ENCODE data around the gene LGALS3BP. TPM values are rescaled to one million over a fixed set of nuclear protein-coding genes. Genes with fewer than 3 reads are reported as not detected.

Gene LGALS3BP
- total and polyA plus RNA-seq, 2 of the 13 experiments (the other 11 are each of a cell fraction or from before 2014, with no cell fraction given), result 137 to 332 TPM

GRCh38 chr17:79024901-79025737, 45.4 kb upstream of the LGALS3BP start:
- CTCF ChIA-PET (ENCODE audit: low intra/inter-chr PET ratio, low total read pairs), result no interaction called here
- no peaks in the 10 kb centered on the region for H4K20me1 ChIP-seq (ENCODE audit: insufficient read depth, low read length)
- H3K4me2 ChIP-seq (ENCODE audit: low read depth, low read length), result peak overlapping the region; percentile 99
- H3K27me3 ChIP-seq (ENCODE audit: control insufficient read depth in 1 of 2, insufficient read depth in 2 of 2, low read length in 2 of 2), result peaks cover 0 to 9% of the 10 kb centered on the region in 2 experiments; a peak in 1 of 5 replicates
- no peaks in the 10 kb centered on the region for H3K9me3 ChIP-seq (ENCODE audit: low read length)
- ATAC-seq, result no peak
- POLR2A ChIA-PET, result interaction anchor here (1.2 to 4.6 kb wide), 4 partner anchors 8 to 45 kb away, joined by 3 to 127 read pairs (median 64); partner anchors contain the start of genes CANT1 and LGALS3BP
- H3K4me3 ChIP-seq (replicated peaks in 1 of 3; ENCODE audit: insufficient read depth in 1 of 3, low read depth in 2 of 3, low read length in 3 of 3), result peak overlapping the region in 2 of 3 experiments; percentile 25 to 82; a peak in 3 of 6 replicates
- WGBS (ENCODE audit: low lambda C conversion rate), result 87% methylated on average over 29 of the region's 31 CpGs
- DNase-seq (ENCODE audit: low spot score), result no peak
- peaks cover 79% of the 10 kb centered on the region for H3K4me1 ChIP-seq (ENCODE audit: insufficient read depth, low read length)
- peaks cover 8% of the 10 kb centered on the region for H3K79me2 ChIP-seq (ENCODE audit: insufficient read depth, low read length)
- H2AFZ ChIP-seq (ENCODE audit: low read length), result no peak overlapping the region
- peak overlapping the region; percentile 21; the same call in 1 of the 2 replicates for H3K9ac ChIP-seq (ENCODE audit: insufficient read depth, low read depth, low read length)
- H3K36me3 ChIP-seq (replicated peaks in 1 of 2; ENCODE audit: control insufficient read depth in 1 of 2, insufficient read depth in 2 of 2, low read length in 2 of 2), result no peaks in the 10 kb centered on the region; a peak in 1 of 5 replicates
- intact Hi-C loops (cut with micrococcal nuclease; ENCODE audit: unreplicated experiment) (loop anchor here (5.0 kb wide), 1 partner anchor 38 kb away; no protein-coding TSS in a partner anchor), in situ Hi-C loops (cut with HindIII; ENCODE audit: extremely low pct_ligation_motif_present, low pct_unique_long_range_greater_than_20kb) (no loop called here)
- BruUV-seq (replicated peaks), result no TSS peak
- H3K27ac ChIP-seq (ENCODE audit: extremely low read length, insufficient read depth, low read length), result peak overlapping the region; percentile 10
- FAIRE-seq, result no peak
- no peak for TF ChIP-seq RXRA (CRISPR knock-in tag; IDR thresholded peaks at IDR 0.05)
- TF ChIP-seq JDP2 (CRISPR knock-in tag; IDR thresholded peaks at IDR 0.05; ENCODE audit: borderline replicate concordance), result no peak
- TF ChIP-seq TEAD2 (CRISPR knock-in tag; IDR thresholded peaks at IDR 0.05), result no peak
- TF ChIP-seq SNAPC5 (CRISPR knock-in tag; IDR thresholded peaks at IDR 0.05; ENCODE audit: borderline replicate concordance), result no peak
- TF ChIP-seq MTF1 (CRISPR knock-in tag; IDR thresholded peaks at IDR 0.05), result no peak
- no peak for TF ChIP-seq PHF20 (CRISPR knock-in tag; IDR thresholded peaks at IDR 0.05)
- no peak for TF ChIP-seq ZNF296 (CRISPR knock-in tag; conservative IDR thresholded peaks at IDR 0.05)
- peak; percentile 23; the same call in 1 of the 2 replicates for TF ChIP-seq NFKB2 (CRISPR knock-in tag; IDR thresholded peaks at IDR 0.05; ENCODE audit: borderline replicate concordance)
- no peak for TF ChIP-seq IRF2 (CRISPR knock-in tag; IDR thresholded peaks at IDR 0.05)
- TF ChIP-seq MEIS1 (CRISPR knock-in tag; IDR thresholded peaks at IDR 0.05; ENCODE audit: borderline replicate concordance), result no peak
- peak; percentile 38 for TF ChIP-seq ZNF883 (CRISPR knock-in tag; IDR thresholded peaks at IDR 0.05; ENCODE audit: not compliant biosample characterization)
- TF ChIP-seq JUNB (CRISPR knock-in tag; IDR thresholded peaks at IDR 0.05; ENCODE audit: borderline replicate concordance), result no peak
- peak; percentile 70; the same call in 1 of the 2 replicates for TF ChIP-seq BCL3 (CRISPR knock-in tag; IDR thresholded peaks at IDR 0.05)
- peak; percentile 40; the same call in 1 of the 2 replicates for TF ChIP-seq ZNF451 (CRISPR knock-in tag; IDR thresholded peaks at IDR 0.05)
- TF ChIP-seq SALL1 (CRISPR knock-in tag; IDR thresholded peaks at IDR 0.05), result peak; percentile 41
- peak; percentile 47; the same call in 1 of the 2 replicates for TF ChIP-seq CREBL2 (CRISPR knock-in tag; IDR thresholded peaks at IDR 0.05; ENCODE audit: borderline replicate concordance)
- no peak for TF ChIP-seq ZNF143 (CRISPR knock-in tag; IDR thresholded peaks at IDR 0.05)
- peak; percentile 64; the same call in 1 of the 2 replicates for TF ChIP-seq ZNF263 (CRISPR knock-in tag; IDR thresholded peaks at IDR 0.05)
- TF ChIP-seq ZNF274 (CRISPR knock-in tag; IDR thresholded peaks at IDR 0.05), result peak; percentile 83
- TF ChIP-seq TAF1 (CRISPR knock-in tag; IDR thresholded peaks at IDR 0.05), result 0 out of 2 replicates have a peak, but pooled peaks have one; percentile 5

Measured in HepG2 (cell line).